HG03521 (cell line): Measurements from ENCODE around the gene STK24.
"Not testable (repeated sequence)": the region's sequence is repeated elsewhere in the genome, so short reads cannot be mapped to it uniquely, and the experiment has no call there.

ENCODE experiments used
- ATAC-seq: cut with Tn5 transposase; IDR thresholded peaks from one replicate; pipeline ENCODE4 v1.9.1; 2021; ENCODE audit warnings: mild to moderate bottlenecking, moderate library complexity; ENCODE audit not compliant: unreplicated experiment

STK24 gene

GRCh38 chr13:98576963-98577835, at the start of gene STK24:
TSS of gene STK24 (minus strand) at chr13:98577107. CDS start at chr13:98576786, 321 bp downstream.
- ATAC-seq, result peak; percentile 66

GRCh38 chr13:98626298-98626935, 49.5 kb upstream of the STK24 start:
- ATAC-seq, result no peak

GRCh38 chr13:98624589-98624988, 47.7 kb upstream of the STK24 start:
- ATAC-seq, result not testable (repeated sequence)

- no peak for ATAC-seq
These were observed 46.0 kb upstream of the STK24 start for GRCh38 chr13:98622931-98623331.

GRCh38 chr13:98619556-98619955, 42.6 kb upstream of the STK24 start:
- ATAC-seq, result no peak

- not testable (repeated sequence) for ATAC-seq
These were observed 38.7 kb upstream of the STK24 start for GRCh38 chr13:98615595-98615994.

- ATAC-seq, result no peak
These were observed 36.7 kb upstream of the STK24 start for GRCh38 chr13:98613591-98613990.

- no peak for ATAC-seq
These were observed 32.8 kb upstream of the STK24 start for GRCh38 chr13:98609756-98610155.

GRCh38 chr13:98606296-98606695, 29.4 kb upstream of the STK24 start:
- no peak for ATAC-seq

GRCh38 chr13:98599502-98600328, 22.8 kb upstream of the STK24 start:
- no peak for ATAC-seq

- no peak for ATAC-seq
These were observed 21.1 kb upstream of the STK24 start for GRCh38 chr13:98598043-98598442.

GRCh38 chr13:98595134-98595533, 18.2 kb upstream of the STK24 start:
- no peak for ATAC-seq

GRCh38 chr13:98592362-98592732, 15.4 kb upstream of the STK24 start:
- no peak for ATAC-seq

GRCh38 chr13:98591721-98592361, 14.9 kb upstream of the STK24 start:
- ATAC-seq, result no peak

- ATAC-seq, result not testable (repeated sequence)
These were observed 13.6 kb upstream of the STK24 start for GRCh38 chr13:98590471-98590870.

- not testable (repeated sequence) for ATAC-seq
These were observed 12.6 kb upstream of the STK24 start for GRCh38 chr13:98589516-98589915.

GRCh38 chr13:98586400-98587345, 9.8 kb upstream of the STK24 start:
- no peak for ATAC-seq

- no peak for ATAC-seq
These were observed 9.0 kb upstream of the STK24 start for GRCh38 chr13:98585946-98586345.

GRCh38 chr13:98585398-98585754, 8.5 kb upstream of the STK24 start:
- no peak for ATAC-seq
